Thyroid gland (tissue), 4 donors: ENCODE results near the gene PCDHGB5.
"Not testable (repeated sequence)": the region's sequence is repeated elsewhere in the genome, so short reads cannot be mapped to it uniquely, and the experiment has no call there.

Experiments used
- CTCF ChIP-seq, 6 experiments: fragments of 200-600 bp in 3 of 6; fragments of 450-650 bp in 3 of 6; sonication (generic) in 3 of 6; IDR thresholded peaks; one replicate each; pipeline ENCODE4 v1.5.1; 2016 to 2019; ENCODE audit warnings: antibody characterized with exemption in 6 of 6, mild to moderate bottlenecking in 2 of 6, inconsistent platforms in 1 of 6, moderate library complexity in 1 of 6
- POLR2A ChIP-seq, 2 donors: fragments of 450-650 bp; IDR thresholded peaks; one replicate each; pipeline ENCODE4 v1.6.1; 2017; ENCODE audit warnings: antibody characterized with exemption in 2 of 2, mild to moderate bottlenecking in 2 of 2, moderate library complexity in 1 of 2

- not testable (repeated sequence) for TF ChIP-seq CTCF, POLR2A (IDR thresholded peaks at IDR 0.05)
Observed at GRCh38 chr5:141432726-141433125, 35.0 kb downstream of the PCDHGB5 start.
